Testis (tissue), 3 donors: Measurements from ENCODE around the gene RXRA. TPM values are rescaled to one million over a fixed set of nuclear protein-coding genes. Genes with fewer than 3 reads are reported as not detected.

Experiments used
- DNase-seq: peaks from one replicate; pipeline ENCODE4 v3.0.0-alpha.2; 2019
- H3K27ac ChIP-seq, 2 donors: fragments of 200-600 bp; sonication (generic); one replicate each; pipeline ENCODE4 v1.5.1; 2019
- H3K27me3 ChIP-seq: fragments of 200-600 bp; sonication (generic); one replicate; pipeline ENCODE4 v1.5.1; 2019
- H3K36me3 ChIP-seq: fragments of 200-600 bp; sonication (generic); one replicate; pipeline ENCODE4 v1.5.1; 2017; ENCODE audit warnings: low read depth; ENCODE audit errors: missing control alignments
- H3K4me1 ChIP-seq: fragments of 200-600 bp; sonication (generic); one replicate; pipeline ENCODE4 v1.5.1; 2019
- H3K4me3 ChIP-seq, 2 donors: fragments of 200-600 bp; sonication (generic); one replicate each; pipeline ENCODE4 v1.5.1; 2017 to 2019
- H3K9me3 ChIP-seq: fragments of 200-600 bp; sonication (generic); one replicate; pipeline ENCODE4 v1.5.1; 2017
- CTCF ChIP-seq, 3 experiments: fragments of 450-650 bp in 2 of 3; fragments of 200-600 bp in 1 of 3; sonication (generic) in 1 of 3; IDR thresholded peaks; one replicate each; pipeline ENCODE4 v1.5.1; 2016 to 2019; ENCODE audit warnings: antibody characterized with exemption in 3 of 3, mild to moderate bottlenecking in 2 of 3, moderate library complexity in 1 of 3
- POLR2A ChIP-seq: fragments of 450-650 bp; IDR thresholded peaks from one replicate; pipeline ENCODE4 v1.6.1; 2017; ENCODE audit warnings: antibody characterized with exemption, mild to moderate bottlenecking, moderate library complexity
- WGBS, 2 donors: methylation state at CpG; one replicate each; pipeline ENCODE4 v1.1.5; 2018; 5-methylcytosine and 5-hydroxymethylcytosine counted together
- intact Hi-C: fragments of 100-400 bp; cut with DNase I; formaldehyde crosslinking; loops from one replicate; pipeline ENCODE4 v1.15.1; 2023; ENCODE audit warnings: low total_unique reads
- polyA plus RNA-seq: library from polyadenylated mRNA; stranded (reverse); fragments of 350-450 nt; fragmentation: Illumina TruSeq; extraction: RNeasy Lipid Tissue Mini Kit (QIAGEN cat#74804); gene quantifications from one replicate; pipeline ENCODE4 v1.2.3, GENCODE V29; 2014; ENCODE audit warnings: low read depth, low replicate concordance; ENCODE audit not compliant: insufficient read depth
- total RNA-seq, 2 donors: library from RNA; depleted of rRNA; stranded (reverse); fragments of >200 nt; gene quantifications; one replicate each; pipeline ENCODE4 v1.2.3, GENCODE V29; 2016

RXRA gene
- total and polyA plus RNA-seq, 3 donors from 2014 or later: 31.3 to 61.0 (median 47.3) TPM

GRCh38 chr9:134314950-134315715, 11.1 kb upstream of the RXRA start:
- no peaks in the 10 kb centered on the region for H3K36me3 ChIP-seq
- 86 to 89% methylated on average over 12 to 26 of the region's 26 CpGs for WGBS, 2 donors
- H3K9me3 ChIP-seq: no peaks in the 10 kb centered on the region
- no peaks in the 10 kb centered on the region for H3K4me1 ChIP-seq
- intact Hi-C loops: no loop called here
- no peak overlapping the region for H3K27ac ChIP-seq
- no peak for DNase-seq
- H3K27me3 ChIP-seq: no peaks in the 10 kb centered on the region
- TF ChIP-seq POLR2A: no peak
- TF ChIP-seq CTCF (IDR thresholded peaks at IDR 0.05): no peak
- no peak overlapping the region for H3K4me3 ChIP-seq

GRCh38 chr9:134315716-134316448, 10.4 kb upstream of the RXRA start:
- Histone ChIP-seq H3K4me1 (peaks cover 2% of the 10 kb centered on the region), H3K27ac (no peak overlapping the region), H3K9me3 (no peaks in the 10 kb centered on the region), H3K4me3 (no peak overlapping the region), H3K27me3 (no peaks in the 10 kb centered on the region), H3K36me3 (no peaks in the 10 kb centered on the region)
- TF ChIP-seq POLR2A (no peak), CTCF (IDR thresholded peaks at IDR 0.05) (no peak)
- intact Hi-C loops: no loop called here
- DNase-seq: no peak
- 89 to 90% methylated on average over 12 to 19 of the region's 19 CpGs for WGBS, 2 donors

GRCh38 chr9:134316449-134317160, 9.7 kb upstream of the RXRA start:
- 42 to 58% methylated on average over 16 of the region's 16 CpGs for WGBS, 2 donors
- Histone ChIP-seq H3K27me3 (no peaks in the 10 kb centered on the region), H3K4me1 (peaks cover 8% of the 10 kb centered on the region), H3K4me3 (no peak overlapping the region), H3K36me3 (no peaks in the 10 kb centered on the region), H3K27ac (no peak overlapping the region), H3K9me3 (no peaks in the 10 kb centered on the region)
- intact Hi-C loops: no loop called here
- TF ChIP-seq CTCF (IDR thresholded peaks at IDR 0.05) (no peak), POLR2A (no peak)
- no peak for DNase-seq

GRCh38 chr9:134317400-134317789, 8.9 kb upstream of the RXRA start:
- Histone ChIP-seq H3K27ac (no peak overlapping the region), H3K4me1 (peaks cover 8% of the 10 kb centered on the region), H3K27me3 (no peaks in the 10 kb centered on the region), H3K9me3 (no peaks in the 10 kb centered on the region), H3K36me3 (no peaks in the 10 kb centered on the region), H3K4me3 (no peak overlapping the region)
- TF ChIP-seq POLR2A (no peak), CTCF (IDR thresholded peaks at IDR 0.05) (no peak)
- no peak for DNase-seq
- 85 to 87% methylated on average over 17 of the region's 17 CpGs for WGBS, 2 donors
- intact Hi-C loops: no loop called here
